Amniotic epithelial cell (primary cell): ENCODE measurements around the gene CCT2.

ENCODE experiments used
- DNase-seq: peaks from one replicate; pipeline ENCODE4 v3.0.0-alpha.2; 2010; ENCODE audit warnings: low read depth

CCT2 gene

DNA sequence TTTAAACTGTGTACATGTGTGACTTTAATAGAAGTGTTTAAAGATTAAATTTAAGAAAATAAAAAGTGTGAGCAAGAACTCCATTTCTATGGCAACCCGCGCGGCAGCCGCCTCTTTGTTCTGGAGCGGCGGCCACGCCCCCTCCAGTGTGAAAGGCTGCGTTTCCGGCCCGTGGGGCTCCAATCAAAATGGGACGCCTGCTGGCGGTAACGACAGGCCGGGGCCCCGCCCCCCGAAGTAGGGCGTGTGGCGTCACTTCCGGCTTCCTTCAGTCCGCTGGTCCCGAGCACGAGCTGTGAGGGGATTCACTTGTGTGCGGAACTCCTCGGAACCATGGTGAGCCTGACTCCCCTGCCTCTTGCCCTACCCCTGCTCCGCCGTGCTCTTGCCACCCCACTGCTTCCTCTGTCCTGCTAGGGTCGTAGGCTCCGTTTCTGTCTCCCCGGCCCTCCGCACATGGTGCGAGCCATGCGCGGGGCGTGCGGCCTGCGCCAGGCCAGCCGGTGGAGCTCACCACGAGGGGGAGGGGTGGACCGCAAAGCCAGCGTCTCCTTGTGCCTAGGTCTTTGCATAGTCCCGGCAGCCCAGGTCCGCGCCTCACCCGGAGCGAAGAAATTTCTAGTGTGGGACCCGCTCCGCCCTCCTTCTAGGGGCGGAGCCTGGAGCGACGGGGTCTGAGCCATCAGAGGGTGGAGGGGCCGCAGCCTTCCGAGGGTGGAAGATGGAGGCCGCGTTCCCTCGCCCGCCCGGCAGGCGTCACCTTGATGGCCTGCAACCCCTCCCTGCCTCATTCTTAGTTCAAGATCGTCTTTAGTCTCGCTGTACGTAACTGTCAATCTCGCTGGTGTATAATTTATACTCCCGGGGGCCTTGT, at the start of gene CCT2:
Gene CCT2 (plus strand): TSS at position 271 of the 874 bp plus-strand sequence. CDS start 63 bp downstream, at position 334.
- DNase-seq = peak; percentile 92

DNA sequence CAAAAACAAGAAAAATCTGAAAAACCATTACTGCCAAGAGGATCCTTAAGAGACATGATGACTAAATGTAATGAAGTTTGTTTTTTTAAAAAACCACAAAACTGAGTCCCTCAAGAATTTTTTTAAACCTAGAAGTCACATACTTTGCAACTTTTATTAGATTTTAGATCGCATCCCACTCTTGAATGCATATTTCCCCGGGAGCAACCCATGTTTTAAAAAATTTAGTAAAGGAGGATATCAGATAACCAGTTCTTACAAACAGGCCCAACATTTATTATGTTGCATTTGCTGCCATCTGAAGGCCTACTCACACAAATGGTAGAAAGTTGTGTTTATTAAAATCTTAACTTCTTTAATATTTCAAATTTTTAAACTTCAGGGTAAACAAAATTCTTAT, 44.3 kb upstream of the CCT2 start:
- DNase-seq = peak; percentile 56

DNA sequence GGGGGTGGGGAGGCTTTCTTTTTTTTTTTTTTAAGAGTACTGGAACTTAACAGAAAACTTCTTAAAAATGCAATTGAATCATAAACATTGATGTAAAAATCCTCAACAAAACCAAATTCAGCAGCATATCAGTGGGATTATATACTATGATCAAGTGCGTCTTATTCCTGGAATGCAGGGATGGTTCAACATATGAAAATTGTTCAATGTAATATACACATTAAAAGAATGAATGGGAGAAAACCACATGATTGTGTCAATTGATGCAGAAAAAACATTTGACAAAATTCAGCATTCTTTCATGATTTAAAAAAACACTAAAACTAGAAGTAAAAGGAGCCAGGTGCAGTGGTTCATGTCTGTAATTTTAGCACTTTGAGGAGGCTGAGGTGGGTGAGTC, 41.2 kb upstream of the CCT2 start:
- DNase-seq = no peak

DNA sequence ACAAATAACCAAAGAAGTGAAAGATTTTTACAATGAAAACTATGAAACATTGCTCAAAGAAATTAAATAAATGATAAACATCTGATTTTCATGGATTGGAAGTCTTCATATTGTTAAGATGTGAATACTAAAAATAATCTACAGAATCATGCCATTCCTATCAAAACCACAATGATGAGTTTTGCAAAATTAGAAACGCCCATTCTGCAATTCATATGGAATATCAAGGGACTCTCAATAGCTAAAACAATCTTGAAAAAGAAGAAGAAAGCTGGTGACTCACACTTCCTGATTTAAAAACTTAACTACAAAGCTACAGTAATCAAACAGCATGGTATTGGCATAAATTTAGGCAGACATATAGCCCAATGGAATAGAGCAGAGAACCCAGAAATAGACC, 40.2 kb upstream of the CCT2 start:
- DNase-seq = no peak

DNA sequence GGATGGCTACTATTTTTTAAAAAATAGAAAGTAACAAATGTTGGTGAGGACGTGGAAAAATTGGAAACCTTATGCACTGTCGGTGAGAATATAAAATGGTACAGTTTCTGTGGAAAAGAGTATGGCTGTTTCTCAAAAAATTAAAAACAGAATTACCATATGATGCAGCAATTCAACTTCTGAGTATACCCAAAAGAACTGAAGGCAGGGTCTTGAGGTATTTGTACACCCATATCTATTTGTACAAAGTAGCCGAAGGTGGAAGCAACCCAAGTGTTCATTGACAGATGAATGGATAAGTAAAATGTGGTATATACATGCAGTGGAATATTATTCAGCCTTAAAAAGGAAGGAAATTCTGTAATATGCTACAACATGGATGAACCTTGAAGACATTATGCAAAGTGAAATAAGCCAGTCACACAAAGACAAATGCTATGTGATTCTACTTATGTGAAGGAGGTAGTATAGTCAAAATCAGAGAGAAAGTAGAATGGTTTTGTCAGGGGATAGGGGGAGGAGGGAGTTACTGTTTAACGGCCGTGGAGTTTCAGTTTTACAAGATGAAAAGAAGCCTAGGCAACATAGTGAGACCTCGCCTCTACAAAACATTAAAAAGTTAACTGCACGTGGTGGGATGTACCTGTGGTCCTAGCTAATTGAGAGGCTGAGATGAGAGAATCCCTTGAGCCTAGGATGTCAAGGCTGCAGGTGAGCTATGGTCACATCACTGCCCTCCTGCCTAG, 38.4 kb upstream of the CCT2 start:
- no peak for DNase-seq

DNA sequence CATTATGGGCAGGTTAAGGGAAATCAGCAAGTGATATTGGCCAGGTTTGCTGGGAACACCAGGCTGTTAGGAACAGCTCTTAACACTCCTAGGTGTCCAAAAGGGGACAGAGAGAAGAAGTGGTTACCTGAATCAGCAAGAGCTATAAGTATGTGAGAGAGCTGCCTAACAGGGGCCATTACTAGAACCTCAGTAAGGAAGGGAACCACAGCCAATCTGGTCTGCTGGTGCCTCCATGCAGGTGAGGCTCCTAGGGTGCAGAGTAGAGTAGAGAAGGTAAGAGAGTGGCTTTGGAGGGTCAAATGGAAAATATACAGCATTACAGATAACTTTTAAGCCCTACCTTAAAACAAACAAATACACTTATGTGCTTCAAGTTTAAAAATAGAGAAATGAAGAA, 36.6 kb upstream of the CCT2 start:
- DNase-seq = no peak

DNA sequence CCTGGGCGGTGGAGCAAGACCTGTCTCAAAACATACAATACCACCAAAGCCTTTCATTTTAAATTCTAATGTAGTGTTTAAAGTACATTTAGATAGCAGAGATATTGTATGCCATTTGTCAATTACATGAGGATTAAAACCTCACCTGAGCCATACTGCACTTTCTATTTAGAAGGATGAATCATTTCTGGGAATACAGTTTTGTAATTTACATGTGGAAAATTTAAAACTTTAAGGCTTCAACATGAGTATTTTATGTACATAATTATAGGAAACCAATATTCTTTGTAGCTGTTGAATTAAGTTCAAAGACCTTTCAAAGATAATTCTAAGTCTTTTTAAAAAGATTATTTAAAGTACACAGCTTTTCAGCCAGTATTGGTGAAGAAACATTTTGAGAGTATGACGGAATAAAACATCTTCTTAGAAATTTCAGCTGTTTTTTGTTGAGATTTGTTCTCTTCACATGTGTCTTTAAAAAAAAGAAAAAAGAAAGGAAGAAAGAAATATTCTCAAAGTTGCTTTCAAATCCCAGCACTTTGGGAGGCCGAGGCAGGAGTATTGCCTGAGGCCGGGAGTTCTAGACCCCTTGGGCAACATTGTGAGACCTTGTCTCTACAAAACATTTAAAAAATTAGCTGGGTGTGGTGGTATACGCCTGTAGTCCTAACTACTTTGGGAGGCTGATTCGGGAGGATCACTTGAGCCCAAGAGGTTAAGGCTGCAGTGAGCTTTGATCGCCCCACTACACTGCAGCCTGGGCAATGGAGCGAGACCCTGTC, 34.5 kb upstream of the CCT2 start:
- no peak for DNase-seq

DNA sequence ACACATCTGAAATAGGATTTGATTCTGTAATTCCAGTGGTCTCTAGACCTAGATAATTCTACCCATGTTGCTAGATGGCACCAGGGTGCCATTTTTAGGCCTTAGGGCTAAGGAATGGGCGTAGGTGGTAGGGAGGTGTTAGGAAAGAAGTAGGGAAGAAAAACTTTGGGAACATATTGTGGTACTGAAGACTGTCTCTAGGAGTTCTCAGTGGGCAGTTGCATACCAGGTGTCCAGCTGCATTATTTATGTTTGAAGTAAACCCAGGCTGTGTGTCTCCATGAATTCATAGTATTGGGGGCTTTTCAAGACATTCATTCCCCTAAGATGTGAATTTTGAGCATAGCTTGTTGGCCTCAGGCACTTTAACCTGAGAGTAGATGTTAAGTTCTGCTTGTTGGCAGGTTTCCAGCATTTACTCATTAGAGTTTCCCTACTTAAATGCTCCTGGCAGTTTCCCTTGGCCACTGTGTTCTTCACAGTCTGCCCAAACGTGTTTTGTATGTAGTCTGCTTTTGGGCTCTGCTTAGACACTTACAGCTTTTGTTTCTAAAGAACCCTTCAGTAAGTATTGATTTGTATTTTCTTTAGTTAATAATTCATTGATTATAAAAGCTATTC, 31.5 kb upstream of the CCT2 start:
- DNase-seq = peak; percentile 58

DNA sequence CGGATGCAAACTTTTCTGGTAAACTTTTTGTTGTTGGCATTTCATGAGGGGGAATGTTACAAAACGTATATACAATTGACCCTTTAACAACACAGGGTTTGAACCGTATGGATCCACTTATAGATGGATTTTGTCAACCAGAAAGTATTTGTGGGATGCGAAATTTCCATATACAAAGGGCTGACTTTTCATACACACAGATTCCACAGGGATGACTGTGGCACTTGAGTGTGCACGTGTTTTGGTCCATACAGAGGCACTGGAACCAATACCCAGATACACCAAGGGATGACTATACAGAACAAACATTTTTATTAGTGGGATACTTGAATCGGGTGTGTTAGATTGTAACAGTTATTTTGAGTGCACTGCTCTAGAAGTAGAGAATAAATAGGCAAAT, 29.8 kb upstream of the CCT2 start:
- DNase-seq = peak; percentile 66

DNA sequence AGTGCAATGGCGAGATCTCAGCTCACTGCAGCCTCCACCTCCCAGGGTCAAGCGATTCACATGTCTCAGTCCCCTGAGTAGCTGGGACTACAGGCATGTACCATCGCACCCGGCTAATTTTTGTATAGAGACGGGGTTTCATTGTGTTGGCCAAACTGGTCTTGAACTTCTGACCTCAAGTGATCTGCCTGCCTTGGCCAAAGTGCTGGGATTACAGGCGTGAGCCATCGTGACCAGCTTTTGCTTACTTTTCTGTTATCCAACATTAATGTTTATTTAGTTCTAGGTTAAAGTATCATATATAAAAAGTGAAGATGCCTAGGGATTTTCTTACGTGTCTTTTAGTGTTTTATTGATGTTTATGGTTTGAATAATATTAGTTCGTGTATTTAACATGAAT, 28.9 kb upstream of the CCT2 start:
- no peak for DNase-seq

DNA sequence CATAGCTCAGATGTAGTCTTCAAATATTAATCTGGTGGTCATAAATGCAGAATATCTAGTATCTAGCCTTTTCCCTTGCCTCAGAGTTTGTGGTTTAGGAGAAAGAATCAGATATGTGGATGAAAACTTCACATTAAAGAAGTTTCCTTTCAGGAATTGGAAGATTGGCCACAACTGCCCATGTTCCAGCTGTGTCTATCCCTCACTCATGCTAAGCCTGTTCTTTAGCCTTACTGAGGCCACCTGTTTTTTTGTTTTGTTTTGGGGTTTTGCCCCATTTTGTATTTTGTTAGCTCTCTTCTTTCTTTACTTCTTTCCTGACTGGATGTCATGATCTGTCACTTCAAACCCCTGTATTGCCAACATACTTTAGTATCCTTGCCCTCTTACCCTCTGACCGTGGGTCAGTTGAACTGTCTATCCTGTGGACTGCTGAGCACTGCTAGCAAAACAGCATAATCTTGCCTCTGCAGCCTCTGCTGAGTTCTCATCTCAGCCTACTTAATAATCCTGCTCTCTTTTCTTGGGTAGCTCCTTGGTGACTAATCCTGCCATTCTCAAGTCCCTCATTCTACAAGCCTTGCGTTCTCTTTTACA, 22.0 kb upstream of the CCT2 start:
- DNase-seq = no peak

DNA sequence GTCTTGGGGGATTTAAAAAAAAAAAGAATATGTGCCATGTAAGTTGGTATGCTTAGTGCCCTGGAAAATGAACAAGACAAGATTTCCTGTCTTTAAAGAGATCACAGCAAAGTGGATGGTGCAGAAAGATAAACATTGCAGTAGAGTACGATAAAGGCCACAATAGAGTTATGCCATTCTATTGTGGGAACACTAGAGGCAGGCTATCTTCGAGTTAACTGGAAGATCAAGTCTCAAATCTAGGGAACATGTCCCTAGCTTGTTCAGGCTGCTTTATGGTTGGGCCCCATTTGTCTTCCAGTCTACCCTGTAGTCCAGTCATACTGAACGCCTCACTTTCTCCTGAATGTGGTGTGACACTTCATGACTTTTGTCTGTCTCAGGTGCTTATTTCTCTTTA, 18.7 kb upstream of the CCT2 start:
- DNase-seq = no peak

DNA sequence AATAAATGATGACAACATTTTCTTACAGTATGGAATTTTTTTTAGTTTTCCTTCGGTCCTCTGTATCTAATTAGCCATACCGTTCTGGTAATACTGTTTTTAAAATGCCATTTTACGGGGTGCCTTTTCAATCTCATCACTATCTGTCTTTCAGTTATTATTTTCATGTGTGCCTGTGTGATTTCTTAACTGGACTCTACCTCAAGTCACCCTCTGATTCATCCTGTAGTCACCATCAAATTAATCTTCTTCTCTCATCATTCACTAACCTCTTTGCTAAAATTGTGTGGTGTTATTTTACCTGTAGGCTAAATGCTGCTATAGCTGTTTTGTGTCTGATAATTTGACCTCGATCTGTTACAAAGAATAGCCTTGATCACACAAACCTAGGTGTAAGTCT, 16.0 kb upstream of the CCT2 start:
- DNase-seq = peak; percentile 22

DNA sequence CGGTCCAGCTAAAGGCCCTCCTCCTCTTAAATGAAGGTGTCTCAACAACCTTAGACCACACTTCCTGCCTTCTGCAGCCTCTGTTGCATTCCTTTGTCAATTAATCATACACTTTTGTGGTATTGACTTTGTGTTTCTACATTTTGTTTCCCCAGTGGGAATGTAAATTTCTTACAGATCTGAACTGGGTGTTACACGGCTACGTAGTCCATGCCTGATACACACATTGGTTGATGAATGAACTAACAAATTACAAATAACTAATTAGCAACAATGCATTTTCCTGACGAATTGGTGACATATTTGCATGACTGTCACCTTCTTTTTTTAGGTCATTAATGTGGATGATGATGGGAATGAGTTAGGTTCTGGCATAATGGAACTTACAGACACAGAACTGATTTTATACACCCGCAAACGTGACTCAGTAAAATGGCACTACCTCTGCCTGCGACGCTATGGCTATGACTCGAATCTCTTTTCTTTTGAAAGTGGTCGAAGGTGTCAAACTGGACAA, 15.2 kb upstream of the CCT2 start:
- peak; percentile 73 for DNase-seq

DNA sequence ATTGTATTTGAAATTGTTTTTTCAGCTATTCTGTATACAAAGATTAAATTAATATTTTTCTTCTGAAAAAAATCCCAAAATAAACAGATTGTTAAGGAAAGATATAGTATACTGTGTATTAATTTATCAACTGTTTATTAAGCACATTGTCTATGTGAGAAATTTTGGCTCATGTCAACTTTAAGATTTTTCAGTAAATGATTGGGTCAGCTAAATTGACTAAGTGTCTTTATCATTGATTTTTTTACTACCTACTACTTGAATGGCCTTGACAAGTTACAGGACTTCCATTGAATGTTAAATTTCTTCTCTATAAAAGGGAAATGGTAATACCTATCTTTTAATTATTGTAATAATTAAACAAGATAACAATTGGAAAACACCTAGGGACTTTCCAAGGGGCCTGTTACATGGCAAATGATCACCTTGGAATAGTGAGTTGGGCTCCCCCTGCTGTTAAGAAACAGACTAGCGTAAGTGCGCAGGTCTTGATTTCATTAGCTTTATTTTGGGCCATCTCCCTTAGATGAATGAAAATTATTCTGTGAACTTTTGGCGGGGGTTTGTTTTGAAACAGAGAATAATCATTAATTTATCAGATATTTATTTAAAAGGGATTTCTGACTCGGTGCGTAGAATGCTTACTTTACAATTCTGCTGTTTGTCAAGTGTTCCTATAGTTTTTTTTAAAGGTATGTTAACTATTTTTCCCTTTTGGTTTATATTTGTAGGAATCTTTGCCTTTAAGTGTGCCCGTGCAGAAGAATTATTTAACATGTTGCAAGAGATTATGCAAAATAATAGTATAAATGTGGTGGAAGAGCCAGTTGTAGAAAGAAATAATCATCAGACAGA, 14.5 kb upstream of the CCT2 start:
- peak; percentile 69 for DNase-seq

DNA sequence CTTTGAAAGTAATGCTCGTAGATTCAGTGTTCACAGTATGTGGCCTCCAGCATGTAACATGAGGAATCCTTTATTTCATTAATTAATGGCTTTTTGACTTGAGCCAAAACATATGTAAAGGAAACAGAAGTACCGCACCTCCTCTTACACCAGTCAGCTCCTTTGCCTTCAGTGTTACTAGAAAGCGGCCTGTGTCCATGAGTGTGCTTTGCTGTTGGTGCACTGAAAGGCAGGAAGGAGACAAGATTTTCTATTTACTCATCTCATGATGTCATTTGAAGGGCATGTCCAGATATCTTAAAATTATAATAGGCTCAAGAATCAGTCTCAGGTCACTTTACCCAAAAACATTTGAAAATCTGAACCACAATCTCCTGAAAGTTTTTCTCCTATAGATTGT, 9.9 kb upstream of the CCT2 start:
- no peak for DNase-seq

DNA sequence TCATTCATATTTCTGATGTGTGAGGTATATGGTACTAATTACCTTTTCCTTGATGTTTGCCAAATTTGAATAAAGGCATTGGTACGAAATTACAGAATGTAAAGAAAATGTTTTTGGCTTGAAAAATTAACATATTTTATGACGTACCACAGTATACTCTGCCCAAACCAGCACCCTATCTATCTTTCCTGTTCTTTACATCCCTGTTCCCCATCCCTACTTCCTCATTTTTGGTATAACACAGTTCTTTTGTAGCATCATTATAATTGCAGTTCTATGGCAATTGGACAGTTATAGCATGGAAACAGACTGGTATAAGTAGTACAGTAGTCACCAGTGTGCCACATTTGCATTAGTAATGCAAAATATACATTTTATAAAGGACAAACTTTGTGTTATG, 7.0 kb upstream of the CCT2 start:
- DNase-seq = no peak

DNA sequence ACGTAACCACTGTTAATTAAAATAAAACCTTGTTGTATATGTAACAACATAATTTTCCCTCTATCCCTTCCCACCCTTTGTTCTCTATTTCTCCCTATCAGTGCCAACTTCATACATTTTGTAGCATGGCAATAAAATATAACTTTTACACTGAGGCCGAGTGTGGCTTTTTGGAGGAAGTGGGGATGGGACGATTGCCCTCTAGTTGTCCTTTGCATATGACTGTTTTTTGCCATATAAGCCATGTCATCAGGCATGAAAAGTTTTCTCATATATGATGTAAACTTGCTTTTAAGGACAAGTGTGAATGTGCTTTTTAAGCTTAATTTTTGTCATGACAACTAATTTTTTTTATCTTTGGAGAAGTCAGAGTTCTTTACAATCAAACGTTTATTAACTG, 6.2 kb upstream of the CCT2 start:
- DNase-seq = no peak

DNA sequence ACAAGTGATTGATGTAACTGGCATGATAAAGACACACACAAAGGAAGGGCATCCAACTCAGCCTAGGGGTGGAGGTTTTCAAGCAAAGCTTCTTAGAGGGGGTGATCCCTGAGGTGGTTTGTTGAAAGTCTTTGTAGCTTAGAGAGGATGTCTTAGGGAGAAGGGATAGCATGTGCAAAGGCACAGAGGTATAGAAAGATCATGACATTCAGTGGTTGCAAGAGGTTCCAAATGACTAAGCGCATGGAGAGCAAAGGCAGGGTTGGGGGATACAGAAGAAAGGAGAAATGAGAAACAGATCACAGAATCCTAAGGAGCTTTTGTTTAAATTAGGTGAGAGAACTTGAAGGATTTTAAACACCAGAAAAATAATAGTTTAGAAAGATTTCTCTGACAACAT, 5.2 kb upstream of the CCT2 start:
- DNase-seq = no peak

DNA sequence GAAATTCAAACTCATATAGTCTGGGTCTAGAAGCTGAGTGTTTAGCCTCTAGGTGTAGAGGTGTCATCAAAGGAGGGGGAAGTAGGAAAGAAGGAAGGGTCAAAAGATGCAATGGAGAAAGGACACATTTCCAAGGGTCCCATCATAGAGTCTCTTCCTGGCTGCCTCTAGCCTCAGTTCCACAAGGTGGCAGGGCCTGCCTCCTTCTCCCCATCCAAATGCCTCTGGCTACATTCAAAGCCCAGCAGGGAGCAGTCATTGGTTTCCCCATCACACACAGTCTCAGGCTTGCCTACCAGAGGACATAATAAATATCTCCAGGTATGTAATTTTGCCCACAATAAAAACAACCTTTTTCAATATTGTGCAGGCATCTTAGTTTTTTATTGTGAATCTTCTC, 2.1 kb upstream of the CCT2 start:
- DNase-seq = no peak

DNA sequence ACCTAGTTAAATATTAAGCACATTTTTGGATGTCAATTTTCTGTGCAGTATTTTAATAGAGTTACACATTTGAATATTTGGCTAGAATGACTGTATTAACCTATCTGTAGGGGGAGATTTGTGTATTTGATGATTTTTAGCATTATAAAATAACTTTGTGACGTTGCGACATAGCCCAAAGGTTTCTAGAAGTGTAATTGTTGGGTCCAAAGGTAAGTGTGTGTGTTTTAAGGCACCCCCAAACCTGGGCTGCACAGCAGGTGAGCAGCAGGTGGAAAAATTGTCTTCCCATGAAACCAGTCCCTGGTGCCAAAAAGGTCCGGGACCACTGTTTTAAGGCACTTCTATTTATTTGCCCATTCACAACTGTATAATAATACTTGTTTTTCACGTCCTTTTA, 3.3 kb downstream of the CCT2 start:
- no peak for DNase-seq
